K562 (cell line): ENCODE measurements around the gene STEAP3.

Experiments
- POLR2A ChIP-seq: fragments of 450-650 bp; conservative IDR thresholded peaks from 2 replicates; pipeline ENCODE4 v1.6.1; 2016
- SPI1 ChIP-seq: IDR thresholded peaks from 2 replicates; pipeline ENCODE4 v1.6.1; 2011; ENCODE audit warnings: low read depth, low read length, control low read depth, borderline replicate concordance

DNA sequence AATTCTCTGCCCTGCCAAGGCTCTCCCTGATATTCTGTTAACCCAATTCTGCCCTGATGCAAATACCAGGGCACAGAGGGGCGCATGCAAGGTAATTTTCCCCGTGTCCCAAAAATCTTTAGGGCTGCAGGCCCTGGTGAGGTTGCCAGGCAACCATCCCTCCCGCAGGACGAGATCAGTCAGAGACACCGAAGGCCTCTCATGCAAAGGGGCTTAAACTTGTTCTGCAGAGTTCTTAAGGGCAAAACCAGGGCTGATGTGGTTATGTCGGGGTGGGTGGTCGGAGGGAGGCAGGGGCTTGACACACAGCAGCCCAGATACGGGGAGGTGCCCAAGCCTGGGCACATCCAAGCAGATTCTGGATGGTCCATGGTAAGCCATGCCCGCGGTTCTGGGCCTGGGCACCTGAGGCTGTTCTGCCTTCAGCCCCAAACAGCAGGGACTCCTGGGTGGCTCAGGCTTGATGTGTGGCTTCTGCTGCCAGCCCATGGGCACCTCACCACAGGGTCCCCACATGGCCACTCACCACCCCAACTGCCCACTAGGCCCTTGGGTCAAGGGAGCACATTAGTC lies 27.2 kb downstream of the STEAP3 start:
- TF ChIP-seq SPI1 (no peak), POLR2A (no peak)
